ENCODE results near the gene EXOC6B. TPM values are rescaled to one million over a fixed set of nuclear protein-coding genes. Genes with fewer than 3 reads are reported as not detected.

EXOC6B gene
- total RNA-seq, 6 experiments from 2014 or later: 7.8 to 15.1 (median 9.1) TPM

DNA sequence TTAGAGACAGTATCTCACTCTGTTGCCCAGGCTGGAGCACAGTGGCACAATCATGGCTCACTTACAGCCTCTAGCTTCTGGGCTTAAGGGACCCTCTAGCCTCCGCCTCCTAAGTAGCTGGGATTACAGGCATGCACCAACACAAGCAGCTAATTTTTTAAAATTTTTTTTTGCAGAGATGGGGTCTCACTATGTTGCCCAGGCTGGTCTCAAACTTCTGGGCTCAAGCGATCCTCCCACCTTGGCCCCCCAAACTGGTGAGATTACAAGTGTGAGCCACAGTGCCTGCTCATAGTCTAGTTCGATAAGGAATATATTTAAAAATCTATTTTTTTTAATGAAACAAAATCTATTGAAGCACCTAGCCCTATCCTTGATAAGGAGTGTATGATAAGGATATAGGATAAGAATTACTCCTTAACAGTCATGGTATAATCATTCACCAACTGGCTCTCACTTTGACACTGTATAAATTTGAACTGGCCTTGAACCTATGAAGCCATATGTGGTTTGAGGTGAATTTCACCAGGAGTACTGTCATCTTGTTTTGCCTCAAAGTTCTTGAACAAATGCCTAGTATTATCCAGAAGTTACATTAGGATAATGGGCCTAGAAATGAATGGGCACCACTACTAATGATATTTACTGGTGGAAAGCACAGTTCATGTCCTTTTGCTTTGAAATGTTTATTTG lies 71.1 kb downstream of the EXOC6B start:
- H3K4me3 ChIP-seq: no peak overlapping the region
- no peaks in the 10 kb centered on the region for H3K36me3 ChIP-seq
- no peak overlapping the region for H3K27ac ChIP-seq
- TF ChIP-seq, protein P1, sequence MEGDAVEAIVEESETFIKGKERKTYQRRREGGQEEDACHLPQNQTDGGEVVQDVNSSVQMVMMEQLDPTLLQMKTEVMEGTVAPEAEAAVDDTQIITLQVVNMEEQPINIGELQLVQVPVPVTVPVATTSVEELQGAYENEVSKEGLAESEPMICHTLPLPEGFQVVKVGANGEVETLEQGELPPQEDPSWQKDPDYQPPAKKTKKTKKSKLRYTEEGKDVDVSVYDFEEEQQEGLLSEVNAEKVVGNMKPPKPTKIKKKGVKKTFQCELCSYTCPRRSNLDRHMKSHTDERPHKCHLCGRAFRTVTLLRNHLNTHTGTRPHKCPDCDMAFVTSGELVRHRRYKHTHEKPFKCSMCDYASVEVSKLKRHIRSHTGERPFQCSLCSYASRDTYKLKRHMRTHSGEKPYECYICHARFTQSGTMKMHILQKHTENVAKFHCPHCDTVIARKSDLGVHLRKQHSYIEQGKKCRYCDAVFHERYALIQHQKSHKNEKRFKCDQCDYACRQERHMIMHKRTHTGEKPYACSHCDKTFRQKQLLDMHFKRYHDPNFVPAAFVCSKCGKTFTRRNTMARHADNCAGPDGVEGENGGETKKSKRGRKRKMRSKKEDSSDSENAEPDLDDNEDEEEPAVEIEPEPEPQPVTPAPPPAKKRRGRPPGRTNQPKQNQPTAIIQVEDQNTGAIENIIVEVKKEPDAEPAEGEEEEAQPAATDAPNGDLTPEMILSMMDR (IDR thresholded peaks at IDR 0.05): no peak
- no peak for TF ChIP-seq POLR2A (IDR thresholded peaks at IDR 0.05)
- ATAC-seq (no peak), DNase-seq (no peak)
- intact Hi-C loops (cut with DNase I): no loop called here
- no peaks in the 10 kb centered on the region for H3K27me3 ChIP-seq
- WGBS (ENCODE audit: insufficient coverage, low coverage, low lambda C conversion rate, missing lambda C conversion rate): 96% methylated on average over 3 of the region's 3 CpGs
- H3K9me3 ChIP-seq: no peaks in the 10 kb centered on the region
- H3K4me1 ChIP-seq: peaks cover 0 to 6% (median under 1%) of the 10 kb centered on the region in 4 donors

DNA sequence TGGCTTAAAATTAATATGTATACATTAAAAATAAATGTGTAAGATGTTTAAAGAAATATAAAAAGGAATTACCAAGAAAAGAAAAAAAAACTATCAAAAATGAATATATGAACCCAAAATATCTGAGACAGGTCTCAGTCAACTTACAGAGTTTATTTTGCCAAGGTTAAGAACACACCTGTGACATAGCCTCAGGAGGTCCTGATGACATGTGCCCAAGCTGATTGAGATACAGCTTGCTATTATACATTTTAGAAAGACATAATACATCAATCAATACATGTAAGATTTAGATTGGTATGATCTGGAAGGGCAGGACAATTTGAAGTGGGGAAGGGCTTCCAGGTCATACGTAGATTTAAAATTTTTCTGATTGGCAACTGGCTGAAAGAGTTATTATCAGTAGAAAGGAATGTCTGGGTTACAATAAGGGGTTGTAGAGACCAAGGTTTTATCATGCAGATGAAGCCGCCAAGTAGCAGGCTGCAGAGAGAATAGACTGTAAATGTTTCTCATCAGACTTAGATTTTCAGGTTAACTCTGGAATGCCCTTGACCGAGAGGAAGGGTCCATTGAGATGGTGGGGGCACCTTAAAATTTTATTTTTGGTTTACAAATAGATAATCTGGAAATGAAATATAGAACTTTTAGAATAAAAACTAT lies 74.7 kb downstream of the EXOC6B start:
- Histone ChIP-seq H3K36me3 (no peaks in the 10 kb centered on the region), H3K4me3 (no peak overlapping the region), H3K9me3 (no peaks in the 10 kb centered on the region), H3K4me1 (no peaks in the 10 kb centered on the region), H3K27ac (no peak overlapping the region), H3K27me3 (no peaks in the 10 kb centered on the region)
- intact Hi-C loops (cut with DNase I): no loop called here
- WGBS (ENCODE audit: insufficient coverage, low coverage, low lambda C conversion rate, missing lambda C conversion rate): 91% methylated on average over 3 of the region's 3 CpGs
- no peak for DNase-seq
- no peak for ATAC-seq
- TF ChIP-seq POLR2A (IDR thresholded peaks at IDR 0.05): no peak
- TF ChIP-seq, protein P1 (IDR thresholded peaks at IDR 0.05): no peak

DNA sequence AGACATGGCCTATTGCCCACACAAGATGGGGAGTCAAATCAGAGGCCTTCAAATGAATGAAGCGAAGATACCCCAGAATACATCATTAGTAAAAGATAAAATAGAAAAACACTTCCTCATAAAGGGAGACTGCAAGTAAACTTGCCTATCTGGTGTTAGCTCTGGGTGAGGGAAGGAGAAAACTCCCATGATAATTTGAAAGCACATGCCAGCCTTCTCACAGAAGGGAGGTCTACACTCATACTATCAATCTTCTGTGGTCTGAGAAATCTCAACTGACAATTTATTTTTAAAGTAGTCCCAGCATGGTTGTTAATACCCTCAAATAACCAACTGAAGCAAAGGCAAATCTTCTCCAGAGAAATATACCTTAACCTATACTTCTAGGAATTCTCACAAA lies 75.4 kb downstream of the EXOC6B start:
- no peak overlapping the region for H3K27ac ChIP-seq
- DNase-seq (no peak), ATAC-seq (no peak)
- TF ChIP-seq POLR2A (IDR thresholded peaks at IDR 0.05): no peak
- TF ChIP-seq, protein P1 (IDR thresholded peaks at IDR 0.05): no peak
- H3K4me1 ChIP-seq: peaks cover 0 to 2% (median 0%) of the 10 kb centered on the region in 4 donors
- H3K36me3 ChIP-seq: no peaks in the 10 kb centered on the region
- H3K9me3 ChIP-seq: no peaks in the 10 kb centered on the region
- no peak overlapping the region for H3K4me3 ChIP-seq
- WGBS (ENCODE audit: insufficient coverage, low coverage, low lambda C conversion rate, missing lambda C conversion rate): 92% methylated on average over 1 of the region's 1 CpG
- intact Hi-C loops (cut with DNase I): no loop called here
- no peaks in the 10 kb centered on the region for H3K27me3 ChIP-seq

DNA sequence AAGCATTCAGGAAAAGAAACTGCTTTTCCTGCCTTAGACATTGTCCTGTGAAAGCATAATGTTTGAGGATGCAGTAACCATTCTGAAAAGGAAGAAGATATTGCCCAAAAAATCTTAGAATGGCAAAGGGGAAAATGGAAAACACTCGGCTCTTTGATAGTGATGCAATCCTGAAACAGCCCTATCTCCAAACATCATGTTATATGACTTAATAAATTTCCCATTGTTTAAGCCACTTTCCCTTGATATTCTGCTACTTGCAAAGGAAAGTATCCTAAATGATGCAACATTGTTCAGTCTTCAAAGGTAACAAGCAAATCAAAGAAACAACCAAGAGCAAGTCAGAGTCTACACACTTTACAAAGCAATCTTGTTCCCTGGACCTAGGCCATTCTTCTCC lies 78.5 kb downstream of the EXOC6B start:
- TF ChIP-seq, protein P1 (IDR thresholded peaks at IDR 0.05): no peak
- TF ChIP-seq POLR2A (IDR thresholded peaks at IDR 0.05): no peak
- H3K4me1 ChIP-seq: peaks cover 0 to 6% (median 0%) of the 10 kb centered on the region in 4 donors
- ATAC-seq (no peak), DNase-seq (no peak)
- intact Hi-C loops (cut with DNase I): no loop called here
- H3K9me3 ChIP-seq: no peaks in the 10 kb centered on the region
- no peak overlapping the region for H3K4me3 ChIP-seq
- H3K27ac ChIP-seq: no peak overlapping the region
- 56% methylated on average over 1 of the region's 1 CpG for WGBS (ENCODE audit: insufficient coverage, low coverage, low lambda C conversion rate, missing lambda C conversion rate)
- no peaks in the 10 kb centered on the region for H3K27me3 ChIP-seq
- H3K36me3 ChIP-seq: no peaks in the 10 kb centered on the region
